ENCODE results near the gene TMEM201.
"Not testable (repeated sequence)": the region's sequence is repeated elsewhere in the genome, so short reads cannot be mapped to it uniquely, and the experiment has no call there.

TMEM201 gene, protein sequence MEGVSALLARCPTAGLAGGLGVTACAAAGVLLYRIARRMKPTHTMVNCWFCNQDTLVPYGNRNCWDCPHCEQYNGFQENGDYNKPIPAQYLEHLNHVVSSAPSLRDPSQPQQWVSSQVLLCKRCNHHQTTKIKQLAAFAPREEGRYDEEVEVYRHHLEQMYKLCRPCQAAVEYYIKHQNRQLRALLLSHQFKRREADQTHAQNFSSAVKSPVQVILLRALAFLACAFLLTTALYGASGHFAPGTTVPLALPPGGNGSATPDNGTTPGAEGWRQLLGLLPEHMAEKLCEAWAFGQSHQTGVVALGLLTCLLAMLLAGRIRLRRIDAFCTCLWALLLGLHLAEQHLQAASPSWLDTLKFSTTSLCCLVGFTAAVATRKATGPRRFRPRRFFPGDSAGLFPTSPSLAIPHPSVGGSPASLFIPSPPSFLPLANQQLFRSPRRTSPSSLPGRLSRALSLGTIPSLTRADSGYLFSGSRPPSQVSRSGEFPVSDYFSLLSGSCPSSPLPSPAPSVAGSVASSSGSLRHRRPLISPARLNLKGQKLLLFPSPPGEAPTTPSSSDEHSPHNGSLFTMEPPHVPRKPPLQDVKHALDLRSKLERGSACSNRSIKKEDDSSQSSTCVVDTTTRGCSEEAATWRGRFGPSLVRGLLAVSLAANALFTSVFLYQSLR

DNA sequence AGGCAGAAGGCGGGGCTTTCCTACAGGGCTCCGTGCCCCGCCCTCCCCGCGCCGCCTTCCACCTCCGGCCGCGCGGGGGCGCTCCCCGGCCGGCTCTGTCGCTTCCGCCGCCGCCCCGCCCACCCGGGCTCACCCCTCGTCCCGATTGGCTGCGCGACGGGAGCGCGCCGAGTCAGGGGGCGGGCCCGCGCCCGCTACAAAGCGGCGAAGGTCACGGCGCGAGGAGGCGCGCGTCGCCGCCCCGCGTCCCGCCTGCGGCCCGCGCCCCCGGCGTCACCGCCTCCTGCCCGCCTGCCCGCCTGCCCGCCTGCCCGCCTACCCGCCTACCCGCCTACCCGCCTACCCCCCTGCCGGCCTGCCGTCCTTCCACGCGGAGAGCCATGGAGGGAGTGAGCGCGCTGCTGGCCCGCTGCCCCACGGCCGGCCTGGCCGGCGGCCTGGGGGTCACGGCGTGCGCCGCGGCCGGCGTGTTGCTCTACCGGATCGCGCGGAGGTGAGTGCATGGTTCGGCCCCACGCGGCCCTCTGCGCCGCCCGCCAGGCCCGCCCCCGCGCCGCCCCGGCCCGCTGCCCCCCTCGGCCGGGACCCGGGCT lies at the start of gene TMEM201:
Gene TMEM201, plus strand, starts transcription at position 361 of the 593 bp plus-strand sequence. Its CDS starts 20 bp downstream, at position 381.
- FAIRE-seq: no peak

DNA sequence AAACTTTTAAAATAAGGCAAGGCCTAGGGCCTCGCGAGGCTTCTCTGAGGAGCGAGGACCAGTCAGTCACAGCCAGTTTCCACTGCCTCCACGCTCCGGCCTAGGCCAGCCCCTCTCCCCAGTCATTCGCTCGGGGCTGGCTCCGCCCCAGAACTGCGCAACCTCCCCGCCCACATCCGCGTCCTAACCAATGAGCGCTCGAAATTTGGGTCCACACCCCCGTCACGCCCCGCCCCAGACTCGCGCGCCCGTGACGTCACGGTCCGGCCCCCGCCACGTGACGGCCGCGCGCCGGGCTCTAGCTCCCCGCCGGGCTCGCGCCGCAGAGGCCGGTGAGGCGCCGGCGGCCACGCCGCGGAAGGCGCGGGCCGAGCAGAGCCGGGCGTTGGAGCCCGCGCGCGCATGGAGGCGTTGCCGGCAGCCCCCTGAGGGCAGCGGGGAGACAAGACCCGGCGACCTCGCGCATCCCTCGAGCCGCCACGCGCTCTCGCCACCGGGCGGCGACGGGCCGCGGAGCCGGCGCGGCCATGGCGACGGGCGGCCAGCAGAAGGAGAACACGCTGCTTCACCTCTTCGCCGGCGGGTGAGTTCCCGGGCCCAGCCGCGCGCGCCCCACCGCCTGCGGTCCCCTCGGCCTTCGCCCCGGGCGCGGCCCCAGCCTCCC lies 49.4 kb upstream of the TMEM201 start, which contains the start of gene SLC25A33:
Gene SLC25A33, plus strand, starts transcription at position 301 of the 664 bp plus-strand sequence. Its CDS starts 227 bp downstream, at position 528.
- no peak for FAIRE-seq

DNA sequence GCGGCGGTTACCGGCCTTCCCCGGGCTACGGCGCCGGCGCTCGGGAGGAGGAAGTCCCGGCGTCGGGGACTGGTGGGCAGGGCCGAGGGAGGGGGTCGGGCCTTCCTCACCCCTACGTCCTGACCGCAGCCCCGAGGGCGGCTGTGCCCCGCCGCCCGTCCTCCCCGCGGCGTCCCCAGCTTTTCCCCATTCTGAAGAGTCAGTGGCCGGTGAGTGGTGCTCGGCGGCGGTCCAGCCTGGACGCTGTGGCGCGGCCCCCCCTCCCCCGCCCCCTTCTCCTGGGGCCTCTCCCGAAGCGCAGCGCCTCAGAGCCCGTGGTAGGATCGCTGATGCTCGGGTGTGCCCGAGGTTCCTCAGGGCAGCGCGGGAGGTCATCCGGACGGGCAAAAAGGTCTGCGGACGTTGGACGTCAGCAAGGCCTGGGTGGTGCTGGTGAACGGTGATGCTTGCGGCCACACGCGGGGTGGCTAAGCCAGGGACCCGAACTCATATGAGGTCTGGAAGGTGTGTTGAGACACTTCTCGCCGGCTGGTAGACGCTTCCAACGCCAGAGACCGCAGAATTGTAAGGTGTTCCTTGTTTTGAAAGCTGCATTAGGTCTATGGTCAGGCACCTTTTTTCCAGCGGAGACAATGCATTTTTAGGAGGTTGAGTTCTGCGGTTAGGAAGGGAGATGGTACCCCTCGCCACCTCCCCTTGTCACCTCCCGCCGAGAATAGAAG lies 48.7 kb upstream of the TMEM201 start:
- FAIRE-seq: no peak

DNA sequence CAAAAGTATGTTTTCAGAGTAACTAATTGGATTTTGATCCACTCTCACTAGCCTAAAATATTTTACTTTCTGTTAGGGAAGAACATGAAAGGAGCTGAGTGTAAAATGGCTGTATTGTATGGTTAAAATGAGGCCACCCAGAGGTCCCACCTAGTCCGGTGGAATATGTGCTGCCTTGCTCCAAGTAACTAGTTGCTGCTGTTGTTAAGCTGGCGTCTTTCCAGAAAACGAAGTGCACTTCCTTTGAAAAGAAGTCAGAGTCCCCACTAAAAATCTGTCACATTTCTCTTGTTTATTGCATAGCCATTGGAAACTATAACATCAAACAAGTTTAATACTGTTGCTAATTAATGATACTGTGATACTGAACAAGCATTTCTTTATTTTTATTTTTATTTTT lies 46.3 kb upstream of the TMEM201 start:
- FAIRE-seq: no peak

DNA sequence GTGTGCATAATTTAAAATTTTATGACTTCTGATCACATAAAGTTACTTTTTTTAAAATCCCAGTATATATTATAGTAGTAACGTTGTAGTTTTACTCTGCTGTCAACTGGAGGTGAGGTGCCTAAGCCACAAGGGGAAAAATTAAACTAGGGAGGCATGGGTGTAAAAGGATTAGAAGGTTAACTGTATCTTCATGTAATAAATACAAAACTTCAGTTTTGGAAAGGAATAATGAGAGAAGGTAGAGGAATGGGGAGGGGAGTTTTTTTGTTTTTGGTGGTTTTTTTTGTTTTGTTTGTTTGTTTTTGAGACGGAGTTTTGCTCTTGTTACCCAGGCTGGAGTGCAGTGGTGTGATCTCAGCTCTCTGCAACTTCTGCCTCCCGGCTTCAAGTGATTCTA lies 43.8 kb upstream of the TMEM201 start:
- no peak for FAIRE-seq

DNA sequence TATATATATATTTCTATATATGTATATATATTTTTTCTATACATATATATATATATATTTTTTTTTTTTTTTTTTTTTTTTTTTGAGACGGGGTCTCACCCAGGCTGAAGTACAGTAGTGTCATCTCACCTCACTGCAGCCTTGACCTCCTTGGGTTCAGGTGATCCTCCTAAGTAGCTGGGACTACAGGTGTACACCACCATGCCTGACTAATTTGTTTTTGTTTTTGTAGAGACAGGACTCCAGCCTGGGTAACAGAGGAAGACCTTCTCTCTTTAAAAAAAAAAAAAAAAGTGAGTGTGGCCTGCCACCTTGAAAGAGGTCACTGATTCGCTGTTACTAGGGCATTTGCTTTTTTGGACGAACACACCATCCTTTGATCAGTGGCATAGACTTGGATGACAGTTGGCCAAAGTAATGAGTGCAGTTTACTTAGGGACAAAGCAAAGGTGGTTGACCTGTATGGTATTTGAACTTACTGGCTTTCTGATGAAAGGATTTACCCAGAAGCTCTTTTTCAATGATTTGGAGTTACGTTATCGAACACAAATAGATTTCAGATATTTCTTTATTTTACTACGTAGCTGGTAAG lies 38.7 kb upstream of the TMEM201 start:
- FAIRE-seq: no peak

DNA sequence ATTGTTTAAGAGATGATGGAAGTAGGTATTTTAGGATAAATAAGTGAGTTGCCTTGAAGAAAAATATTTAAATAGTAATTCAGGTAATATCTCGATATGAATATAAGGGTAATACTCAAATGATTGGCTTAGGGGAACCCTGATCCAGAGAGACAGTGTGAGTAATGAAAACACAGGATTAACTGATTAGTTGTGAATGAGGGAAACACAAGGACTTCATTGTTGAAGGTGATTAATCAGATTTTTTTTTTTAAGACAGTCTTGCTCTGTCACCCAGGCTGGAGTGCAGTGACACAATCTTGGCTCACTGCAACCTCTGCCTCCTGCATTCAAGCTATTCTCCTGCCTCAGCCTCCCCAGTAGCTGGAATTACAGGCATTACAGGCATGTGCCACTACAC lies 36.7 kb upstream of the TMEM201 start:
- no peak for FAIRE-seq

DNA sequence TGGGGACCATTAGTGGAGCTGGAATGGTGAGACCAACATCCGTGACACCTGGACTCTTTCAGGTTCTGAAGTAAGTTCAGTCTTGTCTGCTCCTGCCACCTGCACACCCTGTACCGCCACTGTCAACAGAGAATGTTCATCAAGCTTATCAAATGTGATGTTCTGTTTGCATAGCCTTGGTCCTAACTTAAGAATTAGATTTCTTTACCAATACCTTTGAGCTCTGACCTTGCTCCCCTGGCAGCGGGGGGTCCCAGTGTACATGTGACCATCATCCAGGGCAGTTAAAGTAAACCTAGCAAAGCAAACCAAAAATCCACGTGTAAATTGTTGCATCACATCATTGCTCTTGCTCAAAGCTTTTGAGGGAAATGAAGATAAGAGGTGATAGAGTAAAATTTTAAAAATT lies 35.0 kb upstream of the TMEM201 start:
- no peak for FAIRE-seq

DNA sequence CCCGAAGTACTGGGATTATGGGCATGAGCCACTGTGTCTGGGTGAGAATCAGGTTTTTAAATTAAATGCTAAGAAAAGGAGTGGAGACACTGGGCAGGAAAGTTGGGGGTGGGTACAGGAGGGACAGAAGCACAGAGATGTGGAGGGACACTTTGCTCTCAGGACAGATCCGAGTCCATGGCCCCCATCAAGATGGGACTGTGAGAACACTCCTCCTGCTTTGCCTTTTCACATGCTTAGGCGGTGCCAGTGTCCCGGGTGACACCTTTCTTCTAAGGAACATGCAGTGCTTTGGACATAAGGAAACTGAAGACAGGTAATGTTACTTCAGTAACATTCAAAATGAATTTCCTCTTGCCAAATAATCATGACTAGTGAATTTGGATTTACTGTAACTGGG lies 32.8 kb upstream of the TMEM201 start:
- no peak for FAIRE-seq

DNA sequence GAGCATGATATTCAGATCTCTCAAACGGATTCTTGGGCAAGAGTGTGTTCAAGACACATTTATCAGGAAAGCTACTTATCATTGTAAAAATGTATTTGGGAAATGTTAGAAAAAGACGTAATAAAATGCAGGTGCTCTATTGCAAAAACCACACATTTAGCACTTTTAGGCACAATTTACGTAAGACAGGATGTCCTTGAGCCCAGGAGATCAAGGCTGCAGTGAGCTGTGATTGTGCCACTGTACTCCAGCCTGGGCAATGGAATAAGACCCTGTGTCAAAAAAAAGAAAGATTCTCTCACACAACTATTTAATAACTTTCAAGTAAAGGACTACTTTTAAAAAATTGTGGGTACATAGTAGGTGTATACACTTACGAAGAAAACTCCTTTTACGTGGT lies 31.1 kb upstream of the TMEM201 start:
- no peak for FAIRE-seq

DNA sequence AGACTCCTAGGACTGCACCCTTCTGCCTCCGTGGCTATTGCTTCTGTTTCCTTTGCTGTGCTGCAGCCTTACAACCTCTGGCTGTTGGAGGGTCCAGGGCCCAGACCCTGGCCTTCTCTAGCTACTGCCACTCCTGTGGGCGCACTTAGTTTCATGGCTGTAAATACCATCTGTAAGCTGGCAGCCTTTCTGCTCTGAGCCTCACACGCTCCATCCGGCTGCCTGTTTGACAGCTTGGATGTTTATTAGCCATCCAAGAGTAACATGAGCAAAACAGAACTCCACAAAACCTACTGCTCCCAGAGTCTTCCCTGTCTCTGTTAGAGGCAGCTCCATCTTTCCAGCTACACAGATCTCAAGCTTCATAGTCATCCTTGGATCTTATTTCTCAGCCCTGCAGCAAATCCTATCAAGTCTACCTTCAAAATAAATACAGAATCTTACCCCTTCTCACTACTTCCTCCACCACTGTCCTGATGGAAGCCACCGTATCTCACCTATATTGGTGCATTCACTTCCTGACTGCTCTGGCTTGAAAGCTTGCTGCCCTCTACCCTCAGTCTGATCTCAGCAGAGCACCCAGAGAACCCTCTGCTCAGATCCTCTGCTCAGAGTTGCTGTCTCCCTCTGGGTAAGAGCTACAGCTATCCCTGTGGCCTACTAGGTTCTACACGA lies 30.3 kb upstream of the TMEM201 start:
- FAIRE-seq: no peak

DNA sequence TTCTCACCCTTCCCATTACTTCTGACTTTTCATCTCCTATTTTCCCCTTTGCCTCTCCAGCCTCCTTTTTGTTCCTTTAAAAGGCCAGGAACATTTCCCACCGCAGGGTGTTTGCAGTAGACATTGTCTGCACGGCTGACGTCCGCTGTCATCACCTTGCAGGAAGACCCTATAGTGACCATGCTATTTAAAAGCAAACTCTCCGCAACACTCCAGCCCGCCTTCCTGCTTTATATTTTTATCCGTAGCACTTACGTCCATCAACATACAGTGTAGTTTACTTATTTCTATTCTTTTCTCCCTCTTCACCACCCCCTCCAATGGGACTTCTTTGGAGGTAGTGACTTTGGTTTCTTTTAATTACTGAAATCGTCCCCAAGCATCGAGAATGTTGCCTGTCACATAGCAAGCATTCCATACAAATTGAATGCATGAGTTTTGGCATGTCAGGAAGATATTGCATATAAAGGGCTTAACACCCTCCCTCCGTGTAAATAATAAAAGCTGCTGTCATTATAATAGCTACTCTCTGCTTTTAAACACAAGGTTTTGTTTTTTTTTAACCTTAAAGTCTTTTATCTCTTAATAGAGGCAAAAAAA lies 29.7 kb upstream of the TMEM201 start:
- no peak for FAIRE-seq

DNA sequence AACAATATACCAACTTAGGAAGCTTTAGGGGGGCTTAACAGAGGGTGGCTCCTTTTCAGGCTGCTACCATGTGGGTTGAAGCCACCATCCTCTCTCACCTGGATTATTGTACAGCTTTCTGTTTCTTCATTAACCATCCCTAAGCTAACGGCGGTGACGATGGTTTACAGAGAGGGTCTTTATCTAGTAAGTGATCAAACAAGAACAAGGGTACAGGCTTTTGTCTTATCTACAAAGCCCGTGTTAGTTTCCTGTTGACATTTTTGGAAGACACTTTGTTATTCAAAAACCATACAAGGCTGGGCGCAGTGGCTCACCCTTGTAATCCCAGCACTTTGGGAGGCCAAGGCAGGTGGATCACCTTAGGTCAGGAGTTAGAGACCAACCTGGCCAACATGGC lies 29.0 kb upstream of the TMEM201 start:
- FAIRE-seq: no peak

DNA sequence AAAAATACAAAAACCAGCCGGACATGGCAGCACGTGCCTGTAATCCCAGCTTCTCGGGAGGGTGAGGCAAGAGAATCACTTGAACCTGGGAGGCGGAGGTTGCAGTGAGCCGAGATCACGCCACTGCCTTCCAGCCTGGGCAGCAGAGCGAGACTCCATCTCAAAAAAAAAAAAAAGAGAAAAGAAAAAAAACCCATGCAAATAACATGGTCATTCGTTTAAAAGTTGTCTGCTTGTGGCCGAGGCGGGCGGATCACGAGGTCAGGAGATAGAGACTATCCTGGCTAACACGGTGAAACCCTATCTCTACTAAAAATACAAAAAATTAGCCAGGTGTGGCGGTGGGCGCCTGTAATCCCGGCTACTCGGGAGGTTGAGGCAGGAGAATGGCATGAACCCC lies 28.6 kb upstream of the TMEM201 start:
- not testable (repeated sequence) for FAIRE-seq

DNA sequence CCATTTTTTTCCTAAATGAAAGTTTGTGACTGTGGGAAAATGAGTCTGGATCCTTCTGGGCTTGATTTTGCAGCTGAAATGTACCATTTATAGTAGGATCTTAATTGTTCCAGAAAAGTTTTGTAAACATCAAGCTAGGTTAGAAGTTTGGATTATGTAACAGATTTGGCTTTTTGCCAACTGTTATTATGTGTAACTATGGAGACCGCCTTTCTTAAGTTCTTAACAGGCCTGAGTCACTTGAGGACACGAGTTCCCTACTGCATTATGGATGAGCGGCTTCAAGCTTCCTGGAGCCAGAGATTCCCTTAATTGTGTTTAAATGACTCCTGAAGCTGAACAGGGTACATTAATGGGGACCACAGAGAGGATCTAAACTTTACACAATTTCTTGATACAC lies 27.3 kb upstream of the TMEM201 start:
- no peak for FAIRE-seq

DNA sequence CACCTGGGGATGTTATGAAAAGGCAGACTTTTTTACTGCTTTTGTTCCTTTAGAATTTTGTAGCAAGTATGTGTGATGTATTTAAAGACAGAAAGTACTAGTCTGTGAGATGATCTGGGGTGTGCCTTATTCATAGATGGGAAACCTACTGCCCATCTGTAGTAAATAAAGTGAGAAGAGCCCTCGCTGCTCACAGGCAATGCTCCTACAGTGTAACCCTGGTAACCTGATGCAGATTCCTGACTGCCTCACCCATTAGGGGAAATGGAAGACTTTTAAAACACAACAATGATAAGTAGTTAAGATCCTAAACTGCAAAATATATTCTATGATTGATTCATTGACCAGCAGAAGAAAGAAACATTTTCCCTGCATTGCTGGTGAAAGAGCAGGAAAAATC lies 19.4 kb upstream of the TMEM201 start:
- FAIRE-seq: no peak

DNA sequence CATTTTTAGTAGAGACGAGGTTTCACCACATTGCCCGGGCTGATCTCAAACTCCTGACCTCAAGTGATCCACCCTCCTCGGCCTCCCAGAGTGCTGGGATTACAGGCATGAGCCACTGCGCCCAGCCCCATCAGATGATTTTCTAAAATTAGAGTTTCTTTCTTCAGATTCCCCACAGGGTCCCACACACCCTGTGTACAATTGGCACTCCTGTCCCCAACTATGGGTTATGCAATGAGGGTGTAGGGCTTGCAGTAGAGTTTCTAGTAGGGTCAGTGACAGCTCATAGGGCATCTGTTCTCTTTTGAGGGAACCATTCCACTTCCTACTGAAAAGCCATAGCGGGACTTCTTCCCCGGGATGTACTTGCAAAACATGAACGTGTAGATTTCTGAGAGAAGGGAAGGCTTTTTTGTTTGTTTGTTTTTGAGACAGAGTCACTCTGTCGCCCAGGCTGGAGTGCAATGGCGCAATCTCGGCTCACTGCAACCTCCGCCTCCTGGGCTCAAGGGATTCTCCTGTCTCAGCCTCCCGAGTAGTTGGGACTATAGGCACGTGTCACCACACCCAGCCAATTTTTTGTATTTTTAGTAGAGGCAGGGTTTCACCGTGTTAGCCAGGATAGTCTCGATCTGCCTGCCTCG lies 17.7 kb upstream of the TMEM201 start:
- not testable (repeated sequence) for FAIRE-seq

DNA sequence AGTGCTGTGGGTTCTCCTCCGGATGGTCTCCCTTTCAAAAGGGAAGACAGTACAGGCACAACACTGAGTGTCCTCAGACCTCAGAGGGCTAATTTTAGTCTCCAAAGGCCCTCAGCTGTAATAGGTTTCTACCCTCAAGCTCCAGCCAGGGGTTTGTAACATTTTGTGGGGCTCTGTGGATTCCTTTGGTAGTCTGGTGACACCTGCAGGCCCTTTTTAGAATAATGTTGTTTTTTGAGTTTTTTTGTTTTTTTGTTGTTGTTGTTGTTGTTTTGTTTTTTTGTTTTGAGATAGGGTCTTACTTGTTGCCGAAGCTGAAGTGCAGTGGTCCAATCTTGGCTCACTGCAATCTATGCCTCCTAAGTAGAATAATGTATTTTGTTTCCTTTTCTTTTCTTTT lies 15.0 kb upstream of the TMEM201 start:
- FAIRE-seq: no peak

DNA sequence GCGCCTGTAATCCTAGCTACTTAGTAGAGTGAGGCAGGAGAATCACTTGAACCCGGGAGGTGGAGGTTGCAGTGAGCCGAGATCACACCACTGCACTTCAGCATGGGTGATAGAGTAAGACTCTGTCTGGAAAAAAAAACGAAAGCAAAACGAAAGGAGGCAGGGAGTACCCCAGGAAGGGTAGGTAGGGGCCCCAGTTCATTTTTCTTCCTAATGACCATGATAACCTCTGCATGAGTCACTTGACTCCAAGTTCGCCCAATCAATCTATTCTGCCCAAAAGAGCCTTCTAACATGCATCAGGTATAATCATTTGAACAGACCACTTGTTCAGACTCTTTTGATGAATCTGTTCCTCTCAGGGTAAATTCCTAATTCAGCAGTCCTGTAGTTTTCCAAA lies 13.2 kb upstream of the TMEM201 start:
- FAIRE-seq: no peak

DNA sequence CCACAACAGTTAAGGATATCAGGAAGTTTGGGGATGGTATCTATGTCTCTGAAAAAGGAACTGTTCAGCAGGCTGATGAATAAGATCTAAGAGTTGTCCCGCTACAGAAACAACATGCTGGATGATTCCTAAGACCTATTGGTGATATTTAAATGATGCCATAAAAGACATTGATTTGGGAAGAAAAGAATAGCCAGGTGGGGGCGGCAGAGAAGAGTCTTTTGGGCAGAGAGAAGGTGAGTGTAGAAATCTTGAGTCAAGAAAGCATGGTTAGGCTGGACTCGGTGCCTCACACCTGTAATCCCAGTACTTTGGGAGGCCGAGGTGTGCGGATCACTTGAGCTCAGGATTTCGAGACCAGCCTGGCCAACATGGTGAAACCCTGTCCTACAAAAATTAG lies 11.8 kb upstream of the TMEM201 start:
- FAIRE-seq: no peak

DNA sequence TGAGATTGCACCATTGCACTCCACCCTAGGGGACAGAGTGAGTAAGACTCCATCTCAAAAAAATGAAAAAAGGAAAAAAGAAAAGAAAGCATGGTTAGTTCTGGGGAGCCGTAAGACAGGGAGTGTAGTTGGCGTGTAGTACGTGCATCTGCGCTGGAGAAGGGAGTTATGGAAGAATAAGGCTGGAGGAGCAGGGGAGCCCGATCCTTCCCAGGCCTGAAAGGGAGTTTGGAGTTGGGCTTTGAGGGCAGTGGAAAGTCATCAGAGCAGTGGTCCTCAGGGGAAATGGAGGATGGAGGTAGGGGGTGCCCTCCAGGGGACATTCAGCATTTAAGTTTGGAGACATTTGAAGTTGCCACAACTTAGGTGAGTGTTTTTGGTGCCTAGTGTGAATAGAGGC lies 11.3 kb upstream of the TMEM201 start:
- no peak for FAIRE-seq
